Measurements from ENCODE around the gene RET. TPM values are rescaled to one million over a fixed set of nuclear protein-coding genes. Genes with fewer than 3 reads are reported as not detected.

The RET gene
- total RNA-seq, 4 donors from 2014 or later, result 0.27 to 2.1 (median 0.88) TPM

DNA sequence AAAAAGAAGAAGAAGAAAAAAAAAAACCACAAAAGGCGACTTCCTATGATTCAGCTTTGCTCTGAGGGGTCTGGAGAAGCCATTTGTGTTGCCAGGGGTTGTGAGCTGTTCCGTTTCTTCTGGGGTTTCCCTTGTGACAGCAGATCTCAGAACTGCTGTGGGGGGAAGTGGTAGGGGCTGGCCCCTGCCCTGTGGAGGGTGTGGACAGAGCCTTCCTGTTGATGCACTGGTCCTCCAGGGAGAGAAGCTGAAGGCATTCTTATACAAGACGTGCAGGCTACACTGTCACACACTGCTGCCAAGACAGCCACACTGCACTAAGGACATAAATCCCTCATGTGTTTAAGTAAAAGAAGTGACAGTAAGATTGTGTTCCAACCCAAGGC, 44.1 kb downstream of the RET start:
- H3K27ac ChIP-seq, result no peak overlapping the region
- TF ChIP-seq, protein P1, sequence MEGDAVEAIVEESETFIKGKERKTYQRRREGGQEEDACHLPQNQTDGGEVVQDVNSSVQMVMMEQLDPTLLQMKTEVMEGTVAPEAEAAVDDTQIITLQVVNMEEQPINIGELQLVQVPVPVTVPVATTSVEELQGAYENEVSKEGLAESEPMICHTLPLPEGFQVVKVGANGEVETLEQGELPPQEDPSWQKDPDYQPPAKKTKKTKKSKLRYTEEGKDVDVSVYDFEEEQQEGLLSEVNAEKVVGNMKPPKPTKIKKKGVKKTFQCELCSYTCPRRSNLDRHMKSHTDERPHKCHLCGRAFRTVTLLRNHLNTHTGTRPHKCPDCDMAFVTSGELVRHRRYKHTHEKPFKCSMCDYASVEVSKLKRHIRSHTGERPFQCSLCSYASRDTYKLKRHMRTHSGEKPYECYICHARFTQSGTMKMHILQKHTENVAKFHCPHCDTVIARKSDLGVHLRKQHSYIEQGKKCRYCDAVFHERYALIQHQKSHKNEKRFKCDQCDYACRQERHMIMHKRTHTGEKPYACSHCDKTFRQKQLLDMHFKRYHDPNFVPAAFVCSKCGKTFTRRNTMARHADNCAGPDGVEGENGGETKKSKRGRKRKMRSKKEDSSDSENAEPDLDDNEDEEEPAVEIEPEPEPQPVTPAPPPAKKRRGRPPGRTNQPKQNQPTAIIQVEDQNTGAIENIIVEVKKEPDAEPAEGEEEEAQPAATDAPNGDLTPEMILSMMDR (IDR thresholded peaks at IDR 0.05), result no peak
- TF ChIP-seq POLR2A (IDR thresholded peaks at IDR 0.05), result no peak
- WGBS, 2 donors, result 62 to 69% methylated on average over 3 of the region's 3 CpGs
- no peaks in the 10 kb centered on the region for H3K9me3 ChIP-seq
- intact Hi-C loops (cut with DNase I), result no loop called here
- H3K4me3 ChIP-seq (replicated peaks in 1 of 3), result no peak overlapping the region
- H3K27me3 ChIP-seq, result no peaks in the 10 kb centered on the region
- no peaks in the 10 kb centered on the region for H3K4me1 ChIP-seq
- H3K36me3 ChIP-seq, result no peaks in the 10 kb centered on the region
- DNase-seq, result no peak

DNA sequence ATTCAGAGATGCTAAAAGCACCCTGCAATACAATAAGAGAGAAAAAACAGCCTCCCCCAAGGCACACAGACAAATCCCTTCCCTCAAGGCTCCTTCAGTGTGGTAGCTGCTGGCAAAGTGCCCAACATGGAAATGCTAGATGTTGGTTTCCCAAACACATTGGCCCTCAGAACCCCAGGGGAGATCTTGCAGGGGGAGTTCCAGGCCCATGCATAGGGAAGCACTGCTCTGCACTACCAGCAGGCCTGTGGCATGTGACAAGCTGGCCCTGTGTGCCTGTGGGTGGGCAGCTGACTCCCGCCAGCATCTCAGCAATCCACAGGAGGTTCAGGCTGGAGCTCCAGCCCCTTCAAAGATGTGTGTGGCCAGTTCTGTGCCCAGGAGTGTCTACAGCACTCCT, 44.6 kb downstream of the RET start:
- no peaks in the 10 kb centered on the region for H3K36me3 ChIP-seq
- no peaks in the 10 kb centered on the region for H3K9me3 ChIP-seq
- H3K27ac ChIP-seq, result no peak overlapping the region
- no peak for DNase-seq
- 83 to 100% methylated on average over 1 of the region's 1 CpG for WGBS, 2 donors
- intact Hi-C loops (cut with DNase I), result no loop called here
- no peaks in the 10 kb centered on the region for H3K4me1 ChIP-seq
- no peaks in the 10 kb centered on the region for H3K27me3 ChIP-seq
- no peak for TF ChIP-seq POLR2A (IDR thresholded peaks at IDR 0.05)
- TF ChIP-seq, protein P1 (IDR thresholded peaks at IDR 0.05), result no peak
- no peak overlapping the region for H3K4me3 ChIP-seq (replicated peaks in 1 of 3)

DNA sequence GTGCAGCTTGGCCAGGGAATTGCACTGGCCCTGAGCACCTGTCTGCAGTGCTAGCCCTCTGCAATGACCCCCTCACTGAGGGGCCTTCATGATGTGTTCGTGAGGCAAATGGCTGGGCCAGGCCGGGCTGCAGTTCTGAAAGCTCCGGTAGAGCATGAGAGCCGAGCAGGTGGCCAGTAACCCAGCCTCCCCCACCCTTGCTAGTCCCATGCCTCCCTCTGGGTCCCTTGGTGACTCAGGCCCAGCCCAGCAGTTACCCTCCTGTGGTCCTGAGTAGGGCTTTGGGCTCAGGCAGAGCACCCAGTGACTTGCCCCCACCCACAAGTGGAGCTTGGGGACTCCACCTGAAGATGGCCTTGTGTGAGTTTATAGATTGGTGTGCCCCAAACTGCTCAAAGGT, 45.2 kb downstream of the RET start:
- H3K36me3 ChIP-seq, result no peaks in the 10 kb centered on the region
- H3K4me1 ChIP-seq, result no peaks in the 10 kb centered on the region
- no peaks in the 10 kb centered on the region for H3K9me3 ChIP-seq
- intact Hi-C loops (cut with DNase I), result no loop called here
- no peak overlapping the region for H3K4me3 ChIP-seq (replicated peaks in 1 of 3)
- TF ChIP-seq, protein P1 (IDR thresholded peaks at IDR 0.05), result no peak
- no peak for TF ChIP-seq POLR2A (IDR thresholded peaks at IDR 0.05)
- no peaks in the 10 kb centered on the region for H3K27me3 ChIP-seq
- DNase-seq, result no peak
- no peak overlapping the region for H3K27ac ChIP-seq
- 97 to 100% methylated on average over 2 to 4 of the region's 4 CpGs for WGBS, 2 donors

DNA sequence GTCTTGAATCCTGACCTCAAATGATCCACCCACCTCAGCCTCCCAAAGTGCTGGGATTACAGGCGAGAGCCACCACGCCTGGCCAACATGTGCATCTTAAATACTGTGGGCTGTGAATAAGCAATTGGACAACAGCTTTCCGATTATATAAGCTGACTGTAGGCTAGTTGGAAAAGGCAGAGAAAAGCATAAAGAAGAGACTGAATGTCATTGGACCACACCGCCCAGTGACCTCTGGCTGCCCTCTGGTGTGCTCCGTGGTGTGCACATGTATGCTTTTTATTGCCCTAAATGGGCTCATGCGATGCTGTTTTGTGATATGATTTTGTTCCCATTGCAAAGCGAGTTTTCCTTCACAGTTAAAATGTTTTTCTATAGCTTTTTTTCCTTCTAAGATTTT, 46.0 kb downstream of the RET start:
- no peaks in the 10 kb centered on the region for H3K36me3 ChIP-seq
- no peak overlapping the region for H3K4me3 ChIP-seq (replicated peaks in 1 of 3)
- no peak overlapping the region for H3K27ac ChIP-seq
- no peak for DNase-seq
- no peaks in the 10 kb centered on the region for H3K4me1 ChIP-seq
- no peak for TF ChIP-seq POLR2A (IDR thresholded peaks at IDR 0.05)
- TF ChIP-seq, protein P1 (IDR thresholded peaks at IDR 0.05), result no peak
- H3K27me3 ChIP-seq, result no peaks in the 10 kb centered on the region
- intact Hi-C loops (cut with DNase I), result no loop called here
- no peaks in the 10 kb centered on the region for H3K9me3 ChIP-seq
- 91 to 94% methylated on average over 7 of the region's 7 CpGs for WGBS, 2 donors

DNA sequence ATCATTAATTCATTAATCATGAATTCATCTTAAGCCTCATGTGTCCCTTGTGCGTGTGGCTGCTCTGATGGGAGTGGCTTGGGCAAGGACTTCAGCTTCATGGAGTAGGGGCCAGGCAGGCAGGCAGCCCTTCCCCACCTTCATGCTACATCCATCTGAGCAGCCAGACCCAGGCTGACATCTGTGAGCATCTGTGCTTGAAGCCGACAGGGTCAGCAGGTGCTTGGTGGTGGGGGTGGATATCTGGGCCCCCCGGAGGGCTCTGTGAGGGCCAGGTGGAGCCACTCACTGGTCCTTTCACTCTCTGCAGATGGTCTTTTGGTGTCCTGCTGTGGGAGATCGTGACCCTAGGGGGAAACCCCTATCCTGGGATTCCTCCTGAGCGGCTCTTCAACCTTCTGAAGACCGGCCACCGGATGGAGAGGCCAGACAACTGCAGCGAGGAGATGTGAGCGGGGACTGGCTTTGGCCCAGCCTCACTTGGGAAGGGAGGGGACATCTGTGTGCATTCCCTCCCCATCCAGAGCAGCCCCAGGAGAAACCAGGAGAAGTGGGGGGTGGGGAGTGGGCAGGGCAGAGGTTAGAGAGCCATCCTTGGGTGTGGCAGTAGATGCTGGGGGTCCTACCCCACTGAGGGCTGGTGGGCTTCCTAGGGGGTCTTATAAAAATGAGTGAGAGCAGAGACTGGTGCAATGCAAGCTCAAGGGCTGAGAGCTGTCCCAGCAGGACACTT, 46.7 kb downstream of the RET start:
- Histone ChIP-seq H3K36me3 (no peaks in the 10 kb centered on the region), H3K27me3 (no peaks in the 10 kb centered on the region), H3K4me1 (no peaks in the 10 kb centered on the region), H3K27ac (no peak overlapping the region), H3K4me3 (replicated peaks in 1 of 3) (no peak overlapping the region), H3K9me3 (no peaks in the 10 kb centered on the region)
- no peak for DNase-seq
- TF ChIP-seq, protein P1 (IDR thresholded peaks at IDR 0.05), result no peak
- no peak for TF ChIP-seq POLR2A (IDR thresholded peaks at IDR 0.05)
- 85 to 87% methylated on average over 6 to 9 of the region's 9 CpGs for WGBS, 2 donors
- intact Hi-C loops (cut with DNase I), result no loop called here

Measured in thyroid gland (tissue), 4 donors.